Spleen (tissue), 11 donors: ENCODE results near the gene MCM9. TPM values are rescaled to one million over a fixed set of nuclear protein-coding genes. Genes with fewer than 3 reads are reported as not detected.

Experiments
- DNase-seq: peaks from one replicate; pipeline ENCODE4 v3.0.0-alpha.2; 2020
- H3K27ac ChIP-seq, 8 donors: fragments of 200-600 bp; sonication (generic) in 7 of 8; 1 replicate in 4 of 8; 2 replicates in 4 of 8; pipeline versions ENCODE4 v1.5.0 to v1.8.0; 2016 to 2021; ENCODE audit warnings: inconsistent platforms in 4 of 8, mild to moderate bottlenecking in 4 of 8, moderate library complexity in 1 of 8
- H3K27me3 ChIP-seq, 7 donors: fragments of 200-600 bp; sonication (generic) in 6 of 7; replicated peaks in 1 of 7; 1 replicate in 4 of 7; 2 replicates in 3 of 7; pipeline versions ENCODE4 v1.5.0 to v1.8.0; 2016 to 2021; ENCODE audit warnings: inconsistent platforms in 3 of 7, mild to moderate bottlenecking in 1 of 7
- H3K36me3 ChIP-seq, 6 donors: fragments of 200-600 bp; sonication (generic) in 5 of 6; 1 replicate in 4 of 6; 2 replicates in 2 of 6; pipeline versions ENCODE4 v1.5.0 to v1.8.0; 2016 to 2021; ENCODE audit warnings: inconsistent platforms in 2 of 6
- H3K4me1 ChIP-seq, 6 donors: fragments of 200-600 bp; sonication (generic) in 5 of 6; 1 replicate in 3 of 6; 2 replicates in 3 of 6; pipeline versions ENCODE4 v1.5.0 to v1.8.0; 2016 to 2021; ENCODE audit warnings: inconsistent platforms in 3 of 6
- H3K4me3 ChIP-seq, 8 donors: fragments of 200-600 bp; sonication (generic) in 7 of 8; 1 replicate in 4 of 8; 2 replicates in 4 of 8; pipeline versions ENCODE4 v1.5.0 to v1.8.0; 2016 to 2021; ENCODE audit warnings: inconsistent platforms in 4 of 8, mild to moderate bottlenecking in 4 of 8, moderate library complexity in 2 of 8
- H3K9me3 ChIP-seq, 8 donors: fragments of 200-600 bp; sonication (generic) in 7 of 8; 1 replicate in 4 of 8; 2 replicates in 4 of 8; pipeline versions ENCODE4 v1.5.0 to v1.8.0; 2016 to 2021; ENCODE audit warnings: inconsistent platforms in 4 of 8
- POLR2A ChIP-seq, 3 donors: fragments of 450-650 bp; IDR thresholded peaks; one replicate each; pipeline ENCODE4 v1.5.1; 2017; ENCODE audit warnings: antibody characterized with exemption in 3 of 3, mild to moderate bottlenecking in 1 of 3
- POLR2AphosphoS5 ChIP-seq, 3 donors: sonication (generic); formaldehyde crosslinking; IDR thresholded peaks; one replicate each; pipeline ENCODE4 v1.5.1; 2017; ENCODE audit warnings: antibody characterized with exemption in 3 of 3
- WGBS, 5 donors: extraction: QIAGEN DNeasy Blood & Tissue Kit in 3 of 5; methylation state at CpG; one replicate each; pipeline versions ENCODE4 v1.1.5 to v1.1.7; 2013 to 2018; 5-methylcytosine and 5-hydroxymethylcytosine counted together
- intact Hi-C: fragments of 100-400 bp; cut with DNase I; formaldehyde crosslinking; loops from one replicate; pipeline ENCODE4 v1.15.0; 2023; ENCODE audit warnings: low total_unique reads
- polyA plus RNA-seq, 3 donors: library from polyadenylated mRNA; stranded (reverse); fragments of 200-250 nt; gene quantifications; one replicate each; pipeline ENCODE4 v1.2.1, GENCODE V29; 2013
- total RNA-seq, 7 donors: library from RNA; depleted of rRNA in 3 of 7; stranded (reverse); fragments of >200 nt in 3 of 7; fragmentation: NEBNext Ultra II Directional in 4 of 7; extraction: Animal tissue kit (Norgen Biotek cat#: 25700) in 4 of 7; gene quantifications; one replicate each; pipeline versions ENCODE4 v1.1.0 to v1.2.1, GENCODE V29; 2016 to 2021
- TF ChIP-seq, protein P1 (sequence below), 11 experiments: fragments of 200-600 bp in 7 of 11; fragments of 450-650 bp in 4 of 11; sonication (generic) in 4 of 11; IDR thresholded peaks in 8 of 11; conservative IDR thresholded peaks in 3 of 11; 1 replicate in 7 of 11; 2 replicates in 4 of 11; pipeline versions ENCODE4 v1.4.0 to v1.8.0; 2016 to 2021; ENCODE audit warnings: antibody characterized with exemption in 11 of 11, inconsistent platforms in 4 of 11, mild to moderate bottlenecking in 1 of 11
- donor health status: healthy with polysubstance abuse.
- donor health status: DM: no; HTN: no; CAD: no; lungs with moderate emphysema.
- donor health status: DM: no; HTN: no; CAD: no.
- donor health status: Bipolar disorder and iron deficiency.
- donor health status: healthy.
- donor health status: DM: no; HTN: no; CAD: no.
- donor health status: DM: yes; HTN: yes; CAD: no.

Gene MCM9
- total and polyA plus RNA-seq, 10 donors, result 3.7 to 33.6 (median 21.5) TPM

DNA sequence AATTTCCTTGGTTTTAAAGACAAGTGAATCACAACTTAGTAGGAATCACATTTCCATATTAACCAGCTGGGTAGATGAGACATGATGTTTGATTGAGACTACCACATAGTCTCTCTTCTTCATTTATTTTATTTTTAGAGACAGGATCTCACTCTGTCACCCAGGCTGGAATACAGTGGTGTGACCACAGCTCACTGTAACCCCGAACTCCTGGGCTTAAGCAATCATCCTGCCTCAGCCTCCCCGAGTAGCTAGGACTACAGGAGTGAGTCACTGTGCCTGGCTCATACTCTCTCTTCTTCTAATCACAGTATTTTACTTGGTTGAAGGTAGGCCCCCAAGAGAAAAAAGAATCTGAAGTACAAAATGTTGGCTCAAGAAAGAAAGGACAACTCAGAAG is 121.2 kb downstream of the MCM9 start:
- WGBS, 5 donors, result 28 to 66% (median 58%) methylated on average over 2 of the region's 2 CpGs

DNA sequence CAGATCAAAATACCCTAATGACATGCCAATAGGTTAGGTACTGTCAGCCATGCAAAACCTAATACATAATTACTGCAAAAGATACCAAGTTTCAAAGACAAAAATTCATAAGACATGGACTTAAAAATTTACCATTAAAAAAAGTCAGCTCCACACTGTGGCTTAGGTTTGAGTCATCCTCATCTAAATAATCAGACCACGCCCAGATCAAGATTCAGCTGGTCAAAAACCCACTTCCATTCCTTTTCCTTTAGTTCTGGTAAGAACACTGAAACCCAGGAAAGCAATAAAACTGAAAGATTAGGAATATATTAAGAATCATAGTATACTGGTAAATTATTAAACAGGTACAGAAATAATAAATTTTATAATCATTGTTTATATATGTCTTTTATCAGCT is 122.0 kb downstream of the MCM9 start:
- H3K27ac ChIP-seq, result no peak overlapping the region
- H3K36me3 ChIP-seq, result peaks cover 0 to 25% (median 13%) of the 10 kb centered on the region in 6 donors
- no peak for DNase-seq
- WGBS, 5 donors, result 76 to 93% (median 85%) methylated on average over 1 of the region's 1 CpG
- no peak for TF ChIP-seq POLR2AphosphoS5 (IDR thresholded peaks at IDR 0.05)
- TF ChIP-seq POLR2A (IDR thresholded peaks at IDR 0.05), result no peak
- TF ChIP-seq, protein P1, sequence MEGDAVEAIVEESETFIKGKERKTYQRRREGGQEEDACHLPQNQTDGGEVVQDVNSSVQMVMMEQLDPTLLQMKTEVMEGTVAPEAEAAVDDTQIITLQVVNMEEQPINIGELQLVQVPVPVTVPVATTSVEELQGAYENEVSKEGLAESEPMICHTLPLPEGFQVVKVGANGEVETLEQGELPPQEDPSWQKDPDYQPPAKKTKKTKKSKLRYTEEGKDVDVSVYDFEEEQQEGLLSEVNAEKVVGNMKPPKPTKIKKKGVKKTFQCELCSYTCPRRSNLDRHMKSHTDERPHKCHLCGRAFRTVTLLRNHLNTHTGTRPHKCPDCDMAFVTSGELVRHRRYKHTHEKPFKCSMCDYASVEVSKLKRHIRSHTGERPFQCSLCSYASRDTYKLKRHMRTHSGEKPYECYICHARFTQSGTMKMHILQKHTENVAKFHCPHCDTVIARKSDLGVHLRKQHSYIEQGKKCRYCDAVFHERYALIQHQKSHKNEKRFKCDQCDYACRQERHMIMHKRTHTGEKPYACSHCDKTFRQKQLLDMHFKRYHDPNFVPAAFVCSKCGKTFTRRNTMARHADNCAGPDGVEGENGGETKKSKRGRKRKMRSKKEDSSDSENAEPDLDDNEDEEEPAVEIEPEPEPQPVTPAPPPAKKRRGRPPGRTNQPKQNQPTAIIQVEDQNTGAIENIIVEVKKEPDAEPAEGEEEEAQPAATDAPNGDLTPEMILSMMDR (IDR thresholded peaks at IDR 0.05 in 8 of 11, conservative IDR thresholded peaks at IDR 0.05 in 3 of 11), result no peak
- H3K27me3 ChIP-seq, result no peaks in the 10 kb centered on the region
- no peaks in the 10 kb centered on the region for H3K9me3 ChIP-seq
- intact Hi-C loops, result no loop called here
- peaks cover 0 to 32% (median 23%) of the 10 kb centered on the region in 6 donors for H3K4me1 ChIP-seq
- no peak overlapping the region for H3K4me3 ChIP-seq

More for the DNA sequence above, 121.2 kb downstream of the MCM9 start:
- Histone ChIP-seq H3K27me3 (no peaks in the 10 kb centered on the region), H3K27ac (no peak overlapping the region), H3K4me1 (peaks cover 0 to 24% (median 20%) of the 10 kb centered on the region in 6 donors), H3K4me3 (no peak overlapping the region), H3K9me3 (no peaks in the 10 kb centered on the region), H3K36me3 (peaks cover 0 to 25% (median 13%) of the 10 kb centered on the region in 6 donors)
- TF ChIP-seq, protein P1 (IDR thresholded peaks at IDR 0.05 in 8 of 11, conservative IDR thresholded peaks at IDR 0.05 in 3 of 11), result no peak
- TF ChIP-seq POLR2AphosphoS5 (IDR thresholded peaks at IDR 0.05) (no peak), POLR2A (IDR thresholded peaks at IDR 0.05) (no peak)
- DNase-seq, result no peak
- intact Hi-C loops, result no loop called here

DNA sequence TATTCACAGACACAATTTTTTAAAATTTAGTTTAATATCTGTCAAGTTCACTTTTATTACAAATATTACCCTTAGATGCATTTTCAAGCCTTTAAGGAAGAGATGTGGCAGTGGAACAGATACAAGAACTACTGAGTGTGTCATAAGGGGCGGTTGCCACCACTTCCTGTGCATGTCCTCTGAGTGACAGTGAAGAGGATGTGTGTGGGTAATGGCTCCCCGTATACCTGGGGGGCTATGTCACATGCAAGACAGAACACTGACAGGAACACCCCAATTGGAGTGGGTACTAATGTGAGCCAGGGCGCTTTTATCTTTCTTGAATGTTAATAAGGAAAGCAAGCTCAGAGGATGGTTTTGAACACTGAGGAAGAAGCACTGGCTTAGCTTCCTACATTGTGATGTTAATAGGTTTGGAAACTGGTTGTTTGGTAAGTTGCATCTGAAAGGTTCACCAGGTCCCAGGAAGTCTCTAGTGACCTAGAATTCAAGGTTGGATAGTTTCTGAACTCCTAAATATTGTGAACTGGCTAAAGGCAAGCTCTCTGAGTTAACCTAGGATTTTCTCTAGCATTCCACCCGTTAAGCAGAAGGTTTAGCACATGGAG is 124.4 kb downstream of the MCM9 start:
- intact Hi-C loops, result no loop called here
- peak overlapping the region in 1 of 8 donors; percentile 11 for H3K4me3 ChIP-seq
- peaks cover 0 to 12% (median 7%) of the 10 kb centered on the region in 6 donors for H3K36me3 ChIP-seq
- H3K9me3 ChIP-seq, result no peaks in the 10 kb centered on the region
- DNase-seq, result peak; percentile 90
- H3K4me1 ChIP-seq, result peaks cover 0 to 32% (median 23%) of the 10 kb centered on the region in 6 donors
- H3K27me3 ChIP-seq, result no peaks in the 10 kb centered on the region
- WGBS, 5 donors, result 25 to 42% (median 36%) methylated on average over 4 of the region's 4 CpGs
- H3K27ac ChIP-seq, result peak overlapping the region in 7 of 8 donors; percentile 25 to 77 (median 68)
- TF ChIP-seq, protein P1 (IDR thresholded peaks at IDR 0.05 in 8 of 11, conservative IDR thresholded peaks at IDR 0.05 in 3 of 11), result no peak
- TF ChIP-seq POLR2A (IDR thresholded peaks at IDR 0.05), result no peak
- peak in 1 of 3 donors; percentile 71 for TF ChIP-seq POLR2AphosphoS5 (IDR thresholded peaks at IDR 0.05)

DNA sequence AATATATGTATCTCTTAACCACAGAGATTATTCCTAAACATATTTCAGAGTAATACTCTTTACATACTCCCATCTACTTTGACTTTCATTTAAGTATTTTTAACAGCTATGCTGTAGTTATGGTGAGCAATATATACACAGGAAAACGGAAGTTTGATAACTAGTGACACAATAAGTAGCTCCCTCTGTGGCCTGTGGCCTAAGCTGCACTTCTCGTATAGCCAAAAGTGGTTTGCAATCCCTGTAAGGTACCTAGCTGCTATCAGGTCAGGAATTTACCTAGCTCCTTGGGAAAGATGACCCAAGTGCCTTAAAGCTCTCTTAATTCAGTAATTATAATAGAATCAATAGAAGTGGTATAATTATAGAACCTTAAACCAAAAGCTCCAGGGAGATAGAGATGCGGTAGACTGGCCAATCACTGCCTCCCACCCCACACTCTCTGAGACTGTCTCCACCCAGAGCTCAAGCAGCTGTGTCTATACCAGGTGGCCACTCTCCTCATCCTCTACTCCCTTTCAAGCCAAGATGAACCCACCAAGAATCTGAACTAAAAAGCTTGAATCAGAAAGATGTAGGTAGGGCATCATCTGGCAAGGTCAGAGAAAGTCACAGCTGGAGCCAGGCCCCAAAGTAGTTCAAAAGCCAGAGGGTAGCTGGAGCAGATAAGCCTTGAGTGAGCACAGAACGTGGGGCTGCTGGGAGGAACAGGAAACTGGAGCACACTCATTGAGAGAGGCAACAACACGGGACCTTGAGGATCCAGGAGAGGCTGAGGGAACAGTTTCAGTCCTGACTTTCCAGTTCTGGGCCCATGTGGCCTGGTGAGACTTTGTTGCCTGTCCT is 125.9 kb downstream of the MCM9 start:
- no peak overlapping the region for H3K4me3 ChIP-seq
- no peaks in the 10 kb centered on the region for H3K27me3 ChIP-seq
- 40 to 55% (median 47%) methylated on average over 5 of the region's 5 CpGs for WGBS, 5 donors
- peaks cover 0 to 32% (median 23%) of the 10 kb centered on the region in 6 donors for H3K4me1 ChIP-seq
- TF ChIP-seq, protein P1 (IDR thresholded peaks at IDR 0.05 in 8 of 11, conservative IDR thresholded peaks at IDR 0.05 in 3 of 11), result peak in 1 of 11 experiments; percentile 25
- TF ChIP-seq POLR2A (IDR thresholded peaks at IDR 0.05), result no peak
- no peak for TF ChIP-seq POLR2AphosphoS5 (IDR thresholded peaks at IDR 0.05)
- peak overlapping the region; percentile 7 to 77 (median 62) for H3K27ac ChIP-seq
- H3K9me3 ChIP-seq, result no peaks in the 10 kb centered on the region
- H3K36me3 ChIP-seq, result no peaks in the 10 kb centered on the region
- DNase-seq, result no peak
- intact Hi-C loops, result no loop called here
